SK-N-SH treated with all-trans-retinoic acid at 6 μM for 48 hours (cell line): Measurements from ENCODE around the gene HOXD12.

Source experiments
- ATAC-seq: fragments of 200-7000 bp; cut with Tn5 transposase; 3 replicates; pipeline ENCODE4 v1.9.1; 2020; ENCODE audit warnings: mild to moderate bottlenecking, moderate library complexity
- ARNTL ChIP-seq: fragments of 450-650 bp; formaldehyde crosslinking; IDR thresholded peaks from 2 replicates; pipeline ENCODE4 v1.5.0; 2020; ENCODE audit warnings: low read depth, mild to moderate bottlenecking, moderate library complexity, borderline replicate concordance
- CREB5 ChIP-seq: fragments of 250-450 bp; sonication (Bioruptor Pico); IDR thresholded peaks from 2 replicates; pipeline ENCODE4 v1.5.1; 2020; ENCODE audit warnings: low read depth, mild to moderate bottlenecking, moderate library complexity
- CSDC2 ChIP-seq: fragments of 250-450 bp; sonication (Bioruptor Pico); IDR thresholded peaks from 2 replicates; pipeline ENCODE4 v1.5.0; 2020; ENCODE audit warnings: mild to moderate bottlenecking, moderate library complexity
- GLIS3 ChIP-seq: fragments of 250-450 bp; sonication (Bioruptor Pico); IDR thresholded peaks from 2 replicates; pipeline ENCODE4 v1.5.0; 2020; ENCODE audit warnings: mild to moderate bottlenecking, moderate library complexity
- ISL1 ChIP-seq: fragments of 250-450 bp; sonication (Bioruptor Pico); IDR thresholded peaks from 2 replicates; pipeline ENCODE4 v2.1.2; 2022; ENCODE audit warnings: mild to moderate bottlenecking, moderate library complexity
- OSR1 ChIP-seq: fragments of 250-450 bp; sonication (Bioruptor Pico); IDR thresholded peaks from 2 replicates; pipeline ENCODE4 v1.8.0; 2022; ENCODE audit warnings: moderate library complexity, mild to moderate bottlenecking, inconsistent platforms
- PATZ1 ChIP-seq: fragments of 250-450 bp; sonication (Bioruptor Pico); IDR thresholded peaks from 2 replicates; pipeline ENCODE4 v1.8.0; 2020; ENCODE audit warnings: mild to moderate bottlenecking, moderate library complexity, borderline replicate concordance
- POU6F1 ChIP-seq: fragments of 250-450 bp; sonication (Bioruptor Pico); IDR thresholded peaks from 2 replicates; pipeline ENCODE4 v1.8.0; 2021; ENCODE audit warnings: low read depth, mild to moderate bottlenecking, moderate library complexity, borderline replicate concordance
- SNAI2 ChIP-seq: fragments of 250-450 bp; sonication (Bioruptor Pico); IDR thresholded peaks from 2 replicates; pipeline ENCODE4 v1.5.0; 2020; ENCODE audit warnings: mild to moderate bottlenecking, moderate library complexity
- TOX ChIP-seq: fragments of 250-450 bp; sonication (Bioruptor Pico); IDR thresholded peaks from 2 replicates; pipeline ENCODE4 v1.8.0; 2021; ENCODE audit warnings: mild to moderate bottlenecking, moderate library complexity, borderline replicate concordance
- TSHZ2 ChIP-seq: fragments of 250-450 bp; sonication (Bioruptor Pico); IDR thresholded peaks from 2 replicates; pipeline ENCODE4 v1.5.0; 2020; ENCODE audit warnings: mild to moderate bottlenecking, moderate library complexity
- ZFP30 ChIP-seq: fragments of 450-650 bp; formaldehyde crosslinking; IDR thresholded peaks from 2 replicates; pipeline ENCODE4 v1.5.0; 2022; ENCODE audit warnings: mild to moderate bottlenecking, moderate library complexity
- ZNF8 ChIP-seq: fragments of 450-650 bp; formaldehyde crosslinking; IDR thresholded peaks from 2 replicates; pipeline ENCODE4 v1.5.0; 2020; ENCODE audit warnings: mild to moderate bottlenecking, moderate library complexity

Gene HOXD12

GRCh38 chr2:176128982-176129796, 29.6 kb downstream of the HOXD12 start, which contains the start of gene HOXD8:
Gene HOXD8 (plus strand): TSS chr2:176129705. CDS start chr2:176130367, 662 bp downstream.
- peak; percentile 35 for ATAC-seq
- TF ChIP-seq ZNF8 (CRISPR knock-in tag) (no peak), ZFP30 (CRISPR knock-in tag) (0 out of 2 replicates have a peak, but pooled peaks have one; percentile 9), PATZ1 (CRISPR knock-in tag) (peak; percentile 94; the same call in 1 of the 2 replicates), POU6F1 (CRISPR knock-in tag) (no peak), ARNTL (CRISPR knock-in tag) (no peak), TSHZ2 (CRISPR knock-in tag) (peak; percentile 78; the same call in 1 of the 2 replicates)
- TF ChIP-seq, all 23 proteins: peak for 3

GRCh38 chr2:176129813-176130146, 30.2 kb downstream of the HOXD12 start:
- no peak for TF ChIP-seq GLIS3 (CRISPR knock-in tag)
- peak; percentile 5; the same call in 2 of the 3 replicates for ATAC-seq

GRCh38 chr2:176130147-176130956, 30.8 kb downstream of the HOXD12 start:
- no peak for TF ChIP-seq ZFP30 (CRISPR knock-in tag)
- TF ChIP-seq PATZ1 (CRISPR knock-in tag): 0 out of 2 replicates have a peak, but pooled peaks have one; percentile 58
- 0 out of 2 replicates have a peak, but pooled peaks have one; percentile 35 for TF ChIP-seq CSDC2 (CRISPR knock-in tag)
- TF ChIP-seq SNAI2 (CRISPR knock-in tag): no peak
- TF ChIP-seq CREB5 (CRISPR knock-in tag): no peak
- ATAC-seq: peak; percentile 38

- ATAC-seq: no peak; the same call in 2 of the 3 replicates
- TF ChIP-seq ISL1 (CRISPR knock-in tag) (no peak), TOX (CRISPR knock-in tag) (no peak), ZNF8 (CRISPR knock-in tag) (no peak), SNAI2 (CRISPR knock-in tag) (no peak), PATZ1 (CRISPR knock-in tag) (no peak), POU6F1 (CRISPR knock-in tag) (no peak), OSR1 (no peak)
Observed at GRCh38 chr2:176130957-176131847, 31.6 kb downstream of the HOXD12 start.
